GM18526 (cell line): ENCODE measurements around the gene GTSE1.

Source experiments
- POLR2A ChIP-seq: IDR thresholded peaks from 3 replicates; pipeline ENCODE4 v1.6.1; 2011; ENCODE audit not compliant: insufficient read length; ENCODE audit errors: extremely low read depth

GTSE1 gene

DNA sequence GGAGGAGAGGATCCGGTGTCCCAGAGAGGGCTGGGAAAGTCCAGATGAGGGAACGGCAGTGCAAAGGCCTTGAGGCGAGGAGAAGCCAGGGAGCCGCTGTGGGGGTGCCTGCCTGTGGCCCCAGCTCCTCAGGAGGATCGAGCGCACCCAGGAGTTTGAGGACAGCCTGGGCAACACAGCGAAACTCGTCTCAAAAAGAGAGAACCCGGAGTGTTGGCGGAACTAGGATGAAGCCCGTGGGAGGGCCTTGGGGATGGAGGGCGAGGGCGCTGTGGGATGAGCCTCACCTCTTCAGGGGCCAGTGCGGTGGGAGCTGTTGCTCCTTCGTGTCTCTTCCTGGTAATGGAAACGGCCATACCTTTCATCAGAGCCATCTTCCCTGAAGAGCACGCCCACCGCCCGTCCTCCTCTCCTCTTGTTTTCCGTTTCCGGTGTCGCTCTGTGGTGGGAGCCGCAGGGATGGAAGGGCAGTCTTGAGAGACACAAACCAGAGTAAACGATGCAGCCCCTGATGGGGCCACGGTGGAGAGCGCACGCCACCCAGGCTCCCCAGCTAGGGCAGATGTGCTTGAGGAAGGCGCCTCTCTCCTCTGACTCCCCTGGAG is 54.6 kb downstream of the GTSE1 start:
- no peak for TF ChIP-seq POLR2A

DNA sequence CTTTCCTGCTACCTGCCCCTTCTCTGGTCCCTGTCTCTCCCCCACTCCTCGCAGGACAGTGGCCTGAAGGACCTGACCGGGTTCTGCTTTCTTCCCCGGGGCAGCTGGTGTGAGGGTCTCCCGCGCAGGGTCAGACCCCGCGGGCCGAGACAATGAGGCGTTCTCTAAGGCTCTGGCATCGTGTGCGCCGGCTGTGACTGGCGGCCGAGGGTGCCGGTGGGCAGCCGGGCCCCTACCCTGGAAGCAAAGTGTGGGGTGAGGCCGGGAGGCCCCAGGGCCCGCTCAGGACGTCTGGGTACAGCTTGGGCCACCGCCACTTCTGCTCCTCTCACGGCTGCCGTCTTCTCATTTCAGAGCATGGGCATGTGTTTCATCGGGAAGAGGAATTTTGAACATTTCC is 55.1 kb downstream of the GTSE1 start:
- no peak for TF ChIP-seq POLR2A

DNA sequence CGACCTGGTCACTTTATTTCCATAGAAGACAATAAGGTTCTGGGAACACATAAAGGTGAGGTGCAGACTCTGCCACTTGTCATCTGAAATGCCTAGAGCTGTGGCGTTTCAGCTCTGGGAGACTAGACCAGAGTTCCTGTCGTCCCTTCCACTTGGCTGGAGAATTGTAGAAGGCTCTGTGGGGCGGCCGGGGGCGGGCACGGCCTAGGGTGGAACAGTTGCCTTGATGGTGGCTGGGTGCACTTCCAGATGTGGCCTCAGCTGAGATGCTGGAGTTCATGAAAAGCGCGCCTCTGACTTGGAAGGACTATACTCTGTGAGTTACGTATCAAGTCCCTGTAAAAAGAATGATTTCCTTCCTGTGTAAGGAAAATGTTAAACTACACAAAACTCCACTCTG is 55.6 kb downstream of the GTSE1 start:
- TF ChIP-seq POLR2A: no peak

DNA sequence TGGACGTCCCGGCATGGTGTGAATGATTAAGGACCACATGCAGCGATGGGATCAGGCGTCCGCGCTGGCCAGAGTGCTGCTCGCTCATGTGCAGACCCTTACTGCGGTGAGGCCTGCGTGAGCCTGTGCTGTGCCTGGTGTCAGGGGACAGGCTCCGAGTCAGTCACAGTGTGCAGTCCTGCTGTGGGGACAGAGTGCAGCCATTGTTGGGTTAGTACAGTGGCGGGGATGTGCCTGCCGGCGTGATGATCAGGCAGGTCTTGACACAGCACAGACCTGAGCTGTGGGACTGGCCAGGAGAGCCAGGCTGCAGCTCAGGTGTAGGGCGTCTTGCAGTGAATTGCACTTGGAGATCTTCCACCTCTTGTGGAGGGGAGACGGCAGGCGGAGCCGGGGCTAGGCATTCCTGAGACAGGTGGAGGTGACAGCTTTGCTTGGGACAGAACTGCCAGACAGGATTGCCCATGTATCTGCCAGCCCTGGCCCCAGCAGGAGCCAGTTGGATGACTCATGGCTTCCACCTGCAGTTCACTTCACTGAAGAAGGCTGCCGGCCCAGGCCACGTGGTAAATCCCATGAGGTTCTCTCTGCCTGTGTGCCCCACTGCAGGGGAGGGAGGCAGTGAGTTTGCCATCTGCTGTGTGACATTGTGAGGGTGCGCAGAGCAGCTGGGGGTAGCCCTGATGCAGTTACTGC is 56.2 kb downstream of the GTSE1 start:
- TF ChIP-seq POLR2A: no peak

DNA sequence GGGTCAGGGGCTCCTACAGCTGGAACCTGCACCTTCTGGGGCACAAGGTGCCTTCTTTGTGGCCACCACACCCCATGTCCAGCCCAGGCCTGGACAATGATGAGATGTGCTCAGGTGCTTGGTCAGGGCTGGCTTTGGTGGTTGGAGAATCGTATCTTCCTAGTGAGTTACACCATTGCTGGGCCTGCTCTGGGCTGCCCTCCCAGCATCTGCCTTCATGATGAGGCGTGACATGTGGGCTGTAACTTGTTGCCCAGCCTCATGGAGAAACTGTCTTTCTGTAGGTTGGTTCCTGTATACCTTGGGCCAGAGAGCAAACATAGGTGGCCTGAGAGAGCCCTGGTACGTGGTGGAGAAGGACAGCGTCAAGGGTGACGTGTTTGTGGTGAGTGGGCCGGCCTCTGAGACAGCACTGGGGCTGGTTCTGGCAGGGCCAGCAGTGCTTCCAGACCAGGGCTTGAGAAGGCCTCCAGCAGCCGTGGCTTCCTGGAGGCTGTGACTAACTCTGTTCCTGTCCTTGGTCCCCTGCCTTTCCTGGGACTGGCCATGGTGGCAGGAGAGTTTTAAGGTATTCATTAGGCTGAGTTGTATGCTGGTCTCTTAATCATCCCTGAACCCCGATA is 56.9 kb downstream of the GTSE1 start:
- TF ChIP-seq POLR2A: no peak

DNA sequence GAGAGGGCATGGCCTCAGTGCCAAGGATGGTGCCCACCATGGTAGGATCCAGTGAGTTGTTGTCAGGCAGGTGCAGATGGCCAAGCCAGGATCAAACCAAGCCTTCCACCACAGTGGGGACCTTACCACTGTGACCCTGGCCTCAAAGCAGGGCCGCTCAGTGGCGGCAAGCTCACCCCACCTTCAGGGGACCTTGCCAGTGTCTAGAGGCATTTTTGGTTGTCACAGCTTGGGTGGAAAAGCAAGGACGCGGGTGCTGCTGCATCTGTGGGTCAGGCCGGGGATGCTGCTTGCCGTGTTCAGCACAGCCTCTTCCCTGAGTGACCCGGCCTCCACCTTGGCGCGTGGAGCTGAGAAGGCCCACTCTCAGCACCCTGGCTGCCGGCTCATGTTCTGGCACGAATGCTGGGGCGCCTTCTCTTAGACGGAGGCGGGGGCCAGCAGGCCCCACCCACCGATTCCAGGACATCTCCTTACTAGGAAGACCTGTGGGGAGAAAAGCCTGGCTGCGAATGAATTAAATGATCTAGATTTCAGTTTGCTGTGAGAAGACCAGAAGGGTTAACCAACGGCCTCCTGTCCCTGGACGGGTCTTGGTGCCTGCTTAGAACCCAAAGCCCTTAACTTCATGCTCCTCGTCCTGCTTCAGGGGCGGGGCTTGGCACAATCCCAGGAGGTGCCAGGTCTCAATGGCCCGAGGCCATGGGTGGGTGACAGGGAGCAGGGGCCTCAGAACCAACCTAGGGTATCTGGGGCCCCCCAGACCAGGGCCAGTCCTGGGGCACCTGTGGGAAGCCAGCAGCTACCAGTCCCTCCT is 57.7 kb downstream of the GTSE1 start:
- no peak for TF ChIP-seq POLR2A

DNA sequence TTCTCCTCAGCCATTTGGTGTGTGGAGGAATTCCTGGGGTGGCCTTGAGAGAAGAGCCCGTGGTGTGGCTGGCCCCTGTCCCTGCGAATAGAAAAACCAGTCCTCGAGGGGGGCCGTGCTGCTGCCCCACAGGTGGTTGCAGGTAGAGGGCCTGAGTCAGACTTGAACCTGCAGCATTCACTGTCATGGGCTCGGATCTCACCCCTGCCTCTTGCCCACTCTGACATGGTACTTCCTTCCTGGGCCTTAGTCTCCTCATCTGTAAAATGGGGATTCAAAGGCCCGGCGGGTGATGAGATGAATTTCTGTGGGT is 58.3 kb downstream of the GTSE1 start:
- TF ChIP-seq POLR2A: no peak

DNA sequence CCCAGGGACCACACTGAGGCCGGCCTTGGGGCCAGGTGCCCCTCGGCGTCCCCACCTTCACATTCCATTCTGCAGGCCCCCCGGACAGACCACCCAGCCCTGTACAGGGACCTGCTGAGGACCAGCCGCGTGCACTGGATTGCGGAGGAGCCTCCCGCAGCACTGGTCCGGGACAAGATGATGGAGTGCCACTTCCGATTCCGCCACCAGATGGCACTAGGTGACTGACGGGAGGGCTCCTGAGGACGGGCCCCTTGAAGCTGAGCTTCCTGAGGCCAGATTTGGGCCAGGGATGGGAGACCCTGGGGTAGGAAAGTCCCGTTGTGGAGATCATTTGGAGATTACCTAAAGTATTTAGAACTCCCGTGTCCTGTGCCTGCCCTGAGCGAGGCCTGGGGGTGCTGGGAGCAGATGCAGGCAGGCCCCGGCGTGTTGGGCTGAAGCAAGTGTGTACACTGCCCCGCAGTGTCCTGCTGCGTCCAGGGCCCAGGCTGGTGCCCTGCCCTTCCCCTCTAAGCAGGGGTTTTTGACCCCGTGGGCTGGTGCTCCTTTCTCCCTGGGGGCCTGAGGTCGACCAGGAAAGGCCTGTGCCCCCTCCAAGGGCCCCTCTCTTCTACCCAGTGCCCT is 58.8 kb downstream of the GTSE1 start:
- no peak for TF ChIP-seq POLR2A

DNA sequence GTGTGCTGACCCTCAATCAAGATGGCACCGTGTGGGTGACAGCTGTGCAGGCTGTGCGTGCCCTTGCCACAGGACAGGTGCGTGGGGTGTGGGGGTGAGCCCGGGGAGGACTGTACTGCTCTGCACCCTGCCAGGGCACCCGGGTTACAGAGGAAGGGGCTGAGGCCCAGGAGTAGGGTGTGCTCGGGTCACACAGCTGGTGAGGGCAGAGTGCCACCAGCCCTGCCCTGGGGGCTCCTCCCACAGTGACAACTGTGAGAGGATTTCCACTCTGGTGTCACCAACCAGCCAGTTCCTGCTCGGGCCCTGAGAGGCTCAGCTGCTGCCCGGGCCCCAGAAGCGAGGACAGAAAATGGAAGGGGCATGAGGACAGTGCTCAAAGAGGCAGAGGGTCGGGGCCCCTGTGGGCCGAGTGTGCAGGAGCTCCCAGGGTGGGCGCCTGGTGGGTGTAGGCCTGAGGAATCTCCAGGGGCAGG is 59.4 kb downstream of the GTSE1 start:
- no peak for TF ChIP-seq POLR2A

DNA sequence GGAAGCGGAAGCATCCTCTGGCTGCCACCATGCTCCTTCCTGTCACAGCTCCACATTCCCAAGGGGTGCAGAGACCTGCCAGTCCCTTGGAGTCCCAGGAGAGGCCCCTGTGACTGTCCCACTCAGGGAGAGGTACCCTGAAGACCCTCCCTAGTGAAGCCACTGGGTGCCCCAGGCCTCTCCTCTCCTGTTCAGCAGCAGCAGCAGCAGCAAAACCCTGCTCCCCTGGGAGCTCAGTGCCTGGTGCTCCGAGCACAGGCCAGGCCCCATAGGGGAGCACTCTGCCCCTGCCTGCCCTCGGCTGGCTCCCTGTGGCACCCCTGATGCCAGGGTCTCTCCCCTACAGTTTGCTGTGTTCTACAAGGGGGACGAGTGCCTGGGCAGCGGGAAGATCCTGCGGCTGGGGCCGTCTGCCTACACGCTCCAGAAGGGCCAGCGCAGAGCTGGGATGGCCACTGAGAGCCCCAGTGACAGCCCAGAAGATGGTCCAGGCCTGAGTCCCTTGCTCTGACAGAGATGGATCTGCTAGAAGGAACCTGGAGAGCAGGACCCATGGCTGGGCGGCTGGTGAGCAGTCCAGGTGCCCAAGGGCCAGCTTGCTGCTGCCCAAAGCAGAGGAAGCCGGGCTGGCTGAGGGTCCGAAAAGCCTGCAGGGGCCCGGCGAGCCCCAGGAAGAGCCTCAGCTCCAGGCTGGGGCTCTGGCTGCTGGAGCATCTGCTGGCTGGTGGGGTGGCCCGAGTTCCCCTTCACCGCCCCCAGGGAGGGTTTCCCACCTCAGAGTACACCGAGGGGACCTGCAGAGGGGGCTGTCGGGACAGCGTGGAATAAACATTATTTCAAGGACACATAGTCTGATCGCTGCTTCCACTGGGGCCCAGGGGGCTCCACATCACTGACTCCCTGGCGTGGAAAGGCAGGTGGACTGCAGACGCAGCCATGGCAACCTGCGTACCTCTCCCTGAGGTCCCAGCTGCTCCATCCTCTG is 60.1 kb downstream of the GTSE1 start:
- no peak for TF ChIP-seq POLR2A

DNA sequence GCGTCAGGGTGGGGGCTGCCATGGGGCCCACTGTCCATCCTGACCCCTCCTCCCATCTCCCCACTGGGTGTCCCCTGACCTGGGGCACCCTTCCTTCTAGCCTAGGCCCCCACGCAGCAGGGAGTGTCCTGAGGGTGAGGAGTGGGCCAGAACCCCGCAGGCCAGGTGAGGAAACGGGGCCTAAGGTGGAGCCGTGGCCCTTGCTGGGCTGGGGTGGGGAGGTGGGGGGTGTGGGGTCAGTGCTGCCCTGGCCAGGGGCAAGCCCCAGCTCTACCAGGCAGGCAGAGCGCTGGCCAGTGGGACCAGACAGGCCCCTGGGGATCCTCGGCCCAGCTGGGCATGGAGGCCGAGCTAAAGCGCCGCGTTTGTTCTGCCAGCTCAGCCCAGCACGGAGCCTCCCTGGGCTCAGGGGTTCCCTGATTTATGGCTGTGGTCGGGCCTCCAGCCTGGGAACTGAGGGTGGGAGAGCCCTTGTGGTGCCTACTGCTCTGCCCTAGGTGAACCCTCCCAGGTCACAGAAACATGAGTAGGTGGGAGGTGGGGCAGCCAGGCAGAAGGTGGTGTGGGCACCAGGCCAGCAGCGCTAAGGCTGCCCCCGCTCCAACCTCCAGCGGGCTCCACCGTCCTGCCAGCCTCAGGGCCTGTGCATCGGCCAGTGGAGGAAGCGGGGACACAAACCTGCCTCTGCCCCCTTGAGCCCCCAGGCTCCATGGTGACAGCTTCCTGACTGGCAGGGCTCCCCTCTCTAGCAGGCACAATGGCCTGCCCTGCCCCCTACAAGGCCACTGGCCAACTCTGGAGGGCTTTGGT is 61.2 kb downstream of the GTSE1 start:
- no peak for TF ChIP-seq POLR2A

DNA sequence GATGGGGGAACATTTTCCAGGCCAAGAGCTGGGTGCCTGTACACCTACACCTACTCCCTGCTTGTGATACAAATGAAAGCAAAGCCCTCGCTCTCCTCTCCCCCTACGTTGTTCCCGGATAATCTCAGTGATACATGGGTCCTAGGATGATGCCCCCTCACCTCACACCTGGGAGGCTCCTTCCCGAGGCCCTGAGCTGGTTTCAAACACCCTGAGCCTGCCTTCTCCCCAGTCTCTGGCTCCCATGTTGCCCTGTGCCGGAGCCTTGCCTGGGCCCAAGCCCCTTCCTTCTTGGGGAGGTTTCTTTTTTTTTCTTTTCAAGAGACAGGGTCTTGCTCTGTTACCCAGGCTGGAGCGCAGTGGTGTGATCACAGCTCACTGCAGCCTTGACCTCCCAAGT is 62.1 kb downstream of the GTSE1 start:
- TF ChIP-seq POLR2A: no peak

DNA sequence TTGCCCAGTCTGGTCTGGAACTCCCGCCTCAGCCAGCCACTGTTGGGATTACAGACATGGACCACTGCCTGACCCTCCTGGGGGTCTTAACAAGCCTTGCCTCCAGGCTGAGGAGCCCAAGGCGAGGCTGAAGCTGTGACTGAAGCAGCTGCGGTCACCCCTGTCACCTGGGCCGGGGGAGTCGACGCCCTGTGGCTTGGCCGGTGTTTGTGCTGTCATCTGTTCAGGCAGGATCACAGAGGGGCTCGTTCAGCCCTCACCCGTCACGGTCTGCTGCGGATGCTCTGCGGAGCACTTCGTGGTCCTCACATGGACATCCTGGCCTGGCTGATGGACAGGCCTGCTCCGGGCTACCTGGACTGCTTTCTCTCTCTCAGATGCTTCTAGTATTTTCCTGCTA is 62.7 kb downstream of the GTSE1 start:
- no peak for TF ChIP-seq POLR2A

DNA sequence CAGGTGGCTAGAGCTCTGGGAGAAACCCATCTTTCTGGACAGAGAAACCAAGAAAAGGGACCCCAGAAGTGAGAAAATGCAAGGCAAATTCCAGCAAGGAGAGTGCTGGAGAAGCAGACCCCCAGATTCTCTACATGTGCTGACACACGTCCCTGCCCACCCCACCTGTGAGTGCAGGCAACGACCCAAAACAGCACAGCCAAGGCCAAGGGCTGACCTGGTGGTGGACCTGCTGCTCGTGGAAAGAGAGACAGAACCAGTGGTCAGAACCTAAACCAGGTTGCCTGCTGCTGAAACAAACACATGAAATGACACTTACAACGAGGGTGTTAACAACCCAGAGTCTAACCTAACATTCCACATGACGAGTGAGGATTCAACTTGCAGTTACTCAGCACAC is 63.4 kb downstream of the GTSE1 start:
- TF ChIP-seq POLR2A: no peak

DNA sequence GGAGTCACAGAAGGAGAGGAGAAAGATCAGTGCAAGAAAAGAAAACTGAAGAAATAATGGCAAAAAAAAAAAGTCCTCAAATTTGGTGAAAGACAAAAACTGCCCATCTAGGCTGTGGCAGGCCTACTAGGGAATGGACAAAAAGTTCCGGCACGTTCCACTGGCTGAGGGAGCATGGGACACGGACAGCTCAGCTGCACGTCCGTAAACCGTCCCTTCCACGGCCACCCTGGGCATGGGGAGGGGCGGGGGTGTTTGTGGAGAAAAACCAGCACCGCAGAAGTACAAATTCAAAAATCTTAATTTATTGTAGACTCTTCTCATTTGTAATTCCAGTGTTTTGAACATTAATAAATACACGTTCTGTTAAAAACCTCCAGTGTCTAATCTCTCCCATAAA is 64.2 kb downstream of the GTSE1 start:
- TF ChIP-seq POLR2A: no peak
